ENCODE measurements around the gene C1orf167.

- TF ChIP-seq CTCF (IDR thresholded peaks at IDR 0.05; ENCODE audit: low read length): no peak
- no peak for TF ChIP-seq EZH2 (optimal IDR thresholded peaks at IDR 0.05; ENCODE audit: low read depth, low read length)
These were observed 10.5 kb downstream of the C1orf167 start for GRCh38 chr1:11772458-11772857.

Measured in MM.1S (cell line).